Measurements from ENCODE around the gene LPP.

GRCh38 chr3:188867691-188868265 is 713.8 kb downstream of the LPP start:
- no peak for TF ChIP-seq CTCF (IDR thresholded peaks at IDR 0.05; ENCODE audit: borderline replicate concordance, extremely low read depth, low read length, poor library complexity, severe bottlenecking)
- no peak for TF ChIP-seq EZH2 (IDR thresholded peaks at IDR 0.05; ENCODE audit: borderline replicate concordance, low read depth, low read length, severe bottlenecking)

Data from DND-41 (cell line).